GM18861 (cell line): ENCODE results near the gene FBP2.

Experiments used
- ATAC-seq: cut with Tn5 transposase; IDR thresholded peaks from one replicate; pipeline ENCODE4 v1.9.1; 2021; ENCODE audit not compliant: unreplicated experiment

The FBP2 gene

GRCh38 chr9:94593459-94594345 lies at the start of gene FBP2:
Gene FBP2, minus strand, starts transcription at chr9:94593824. Its CDS starts 98 bp downstream, at chr9:94593726.
- ATAC-seq = no peak

- no peak for ATAC-seq
Observed at GRCh38 chr9:94643176-94643575, 49.6 kb upstream of the FBP2 start.

- no peak for ATAC-seq
Observed at GRCh38 chr9:94642501-94642900, 48.9 kb upstream of the FBP2 start.

- no peak for ATAC-seq
Observed at GRCh38 chr9:94639999-94640376, 46.4 kb upstream of the FBP2 start.

GRCh38 chr9:94639061-94639998 lies 45.7 kb upstream of the FBP2 start, which contains the start of gene FBP1:
Gene FBP1, minus strand, starts transcription at chr9:94639518. Its CDS starts 208 bp downstream, at chr9:94639310.
- ATAC-seq = no peak

- ATAC-seq = no peak
Observed at GRCh38 chr9:94638335-94639060, 44.9 kb upstream of the FBP2 start.

GRCh38 chr9:94632737-94633136 lies 39.1 kb upstream of the FBP2 start:
- ATAC-seq = no peak

GRCh38 chr9:94631599-94631998 lies 38.0 kb upstream of the FBP2 start:
- no peak for ATAC-seq

GRCh38 chr9:94630833-94631232 lies 37.2 kb upstream of the FBP2 start:
- no peak for ATAC-seq

GRCh38 chr9:94630281-94630680 lies 36.7 kb upstream of the FBP2 start:
- no peak for ATAC-seq

- ATAC-seq = no peak
Observed at GRCh38 chr9:94627287-94627686, 33.7 kb upstream of the FBP2 start.

GRCh38 chr9:94625835-94626234 lies 32.2 kb upstream of the FBP2 start:
- no peak for ATAC-seq

- ATAC-seq = no peak
Observed at GRCh38 chr9:94624629-94625028, 31.0 kb upstream of the FBP2 start.

- ATAC-seq = no peak
Observed at GRCh38 chr9:94623253-94623652, 29.6 kb upstream of the FBP2 start.

GRCh38 chr9:94622087-94622800 lies 28.6 kb upstream of the FBP2 start:
- no peak for ATAC-seq

- no peak for ATAC-seq
Observed at GRCh38 chr9:94619026-94619425, 25.4 kb upstream of the FBP2 start.

GRCh38 chr9:94613003-94613402 lies 19.4 kb upstream of the FBP2 start:
- no peak for ATAC-seq

GRCh38 chr9:94612071-94612470 lies 18.4 kb upstream of the FBP2 start:
- no peak for ATAC-seq

- ATAC-seq = no peak
Observed at GRCh38 chr9:94611638-94612068, 18.0 kb upstream of the FBP2 start.

- ATAC-seq = no peak
Observed at GRCh38 chr9:94610181-94610606, 16.6 kb upstream of the FBP2 start.

- no peak for ATAC-seq
Observed at GRCh38 chr9:94607423-94607691, 13.7 kb upstream of the FBP2 start.
